GM19043 (cell line): ENCODE results near the gene CBLB.

ENCODE experiments used
- ATAC-seq: cut with Tn5 transposase; IDR thresholded peaks from one replicate; pipeline ENCODE4 v1.9.1; 2021; ENCODE audit warnings: low read depth; ENCODE audit not compliant: unreplicated experiment

The CBLB gene

GRCh38 chr3:105649480-105649879 is 219.3 kb downstream of the CBLB start:
- no peak for ATAC-seq

- ATAC-seq, result no peak
Measured at GRCh38 chr3:105647047-105647446, 221.8 kb downstream of the CBLB start.

GRCh38 chr3:105639131-105639530 is 229.7 kb downstream of the CBLB start:
- no peak for ATAC-seq

- no peak for ATAC-seq
Measured at GRCh38 chr3:105634708-105635107, 234.1 kb downstream of the CBLB start.

- no peak for ATAC-seq
Measured at GRCh38 chr3:105629718-105630117, 239.1 kb downstream of the CBLB start.

GRCh38 chr3:105626739-105627138 is 242.1 kb downstream of the CBLB start:
- no peak for ATAC-seq

GRCh38 chr3:105622169-105622568 is 246.6 kb downstream of the CBLB start:
- ATAC-seq, result no peak

GRCh38 chr3:105620236-105620635 is 248.6 kb downstream of the CBLB start:
- no peak for ATAC-seq

GRCh38 chr3:105619651-105620050 is 249.2 kb downstream of the CBLB start:
- ATAC-seq, result no peak

- ATAC-seq, result no peak
Measured at GRCh38 chr3:105618556-105618955, 250.3 kb downstream of the CBLB start.

GRCh38 chr3:105616374-105617121 is 252.3 kb downstream of the CBLB start:
- no peak for ATAC-seq

GRCh38 chr3:105615814-105616213 is 253.0 kb downstream of the CBLB start:
- no peak for ATAC-seq

GRCh38 chr3:105614288-105615030 is 254.4 kb downstream of the CBLB start:
- ATAC-seq, result no peak

- ATAC-seq, result no peak
Measured at GRCh38 chr3:105613120-105613519, 255.7 kb downstream of the CBLB start.

- no peak for ATAC-seq
Measured at GRCh38 chr3:105611304-105612192, 257.3 kb downstream of the CBLB start.

GRCh38 chr3:105610473-105610872 is 258.3 kb downstream of the CBLB start:
- no peak for ATAC-seq

GRCh38 chr3:105608623-105609022 is 260.2 kb downstream of the CBLB start:
- no peak for ATAC-seq

- no peak for ATAC-seq
Measured at GRCh38 chr3:105606016-105606415, 262.8 kb downstream of the CBLB start.
